NAMALWA (cell line): ENCODE data around the gene PHC3.

ENCODE experiments used
- DNase-seq: peaks from one replicate; pipeline ENCODE4 v3.0.0-alpha.2; 2015; ENCODE audit warnings: low spot score

The PHC3 gene

DNA sequence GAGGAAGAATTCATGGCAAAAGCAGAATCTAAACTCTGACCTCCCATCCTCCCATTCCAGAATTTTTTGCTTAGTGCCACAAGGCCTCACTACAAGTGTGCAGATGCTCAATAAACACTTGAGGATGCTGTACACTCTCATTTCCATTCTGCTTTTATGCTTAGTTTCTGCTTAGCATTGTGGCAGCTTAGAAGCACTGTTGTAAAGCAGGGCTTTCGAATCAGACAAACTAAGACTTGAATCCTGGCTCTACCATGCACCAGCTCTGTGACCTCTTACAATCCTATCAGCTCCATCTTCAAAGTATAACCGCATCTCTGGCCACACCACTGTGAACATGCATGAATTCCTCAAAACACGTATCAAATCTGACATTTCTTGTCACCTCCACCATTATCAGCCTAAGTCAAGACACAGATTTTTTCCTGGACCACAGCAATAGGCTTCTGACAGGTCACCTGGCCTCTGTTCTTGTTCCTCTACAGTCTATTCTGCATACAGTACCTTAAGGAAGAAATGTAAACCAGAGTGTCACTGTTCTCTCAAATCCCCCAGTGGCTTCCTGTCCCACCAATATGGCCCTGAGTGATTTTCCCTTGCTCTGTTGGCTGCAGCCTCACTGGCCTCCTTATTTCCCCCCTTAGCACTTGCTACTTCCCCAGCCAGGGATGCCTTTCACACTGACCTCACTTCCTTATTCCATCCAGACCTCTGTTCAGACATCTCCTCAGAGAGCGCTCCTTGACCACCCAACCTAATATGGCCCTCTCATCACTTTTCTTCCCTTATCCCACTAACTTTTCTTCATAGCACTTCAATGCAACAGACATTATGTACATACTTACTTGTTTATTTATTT lies 8.1 kb upstream of the PHC3 start:
- no peak for DNase-seq

- peak; percentile 50 for DNase-seq
Observed at GRCh38 chr3:170180079-170180907, 1.2 kb downstream of the PHC3 start.

- peak; percentile 35 for DNase-seq
Observed at GRCh38 chr3:170179432-170179831, 2.1 kb downstream of the PHC3 start.

- no peak for DNase-seq
Observed at GRCh38 chr3:170178651-170179050, 2.9 kb downstream of the PHC3 start.

DNA sequence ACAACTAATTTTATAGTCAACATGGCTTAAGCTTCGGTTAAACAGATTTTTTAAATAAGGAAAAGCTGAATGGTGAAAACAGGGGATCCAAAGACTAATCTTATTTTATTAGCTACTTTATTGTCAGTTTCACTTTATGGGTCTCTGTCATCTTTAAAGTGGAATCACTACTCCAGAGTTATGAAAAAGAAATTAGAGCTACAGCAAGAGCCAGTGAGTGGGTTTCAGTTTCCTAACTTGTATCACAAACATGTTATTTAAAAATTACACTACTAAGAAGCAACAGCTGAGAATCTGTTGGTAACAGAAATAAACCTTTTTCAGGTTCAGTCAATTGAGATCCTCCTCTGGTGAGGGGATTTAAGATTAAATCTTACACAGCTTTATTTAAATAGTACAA lies 10.0 kb downstream of the PHC3 start:
- no peak for DNase-seq

DNA sequence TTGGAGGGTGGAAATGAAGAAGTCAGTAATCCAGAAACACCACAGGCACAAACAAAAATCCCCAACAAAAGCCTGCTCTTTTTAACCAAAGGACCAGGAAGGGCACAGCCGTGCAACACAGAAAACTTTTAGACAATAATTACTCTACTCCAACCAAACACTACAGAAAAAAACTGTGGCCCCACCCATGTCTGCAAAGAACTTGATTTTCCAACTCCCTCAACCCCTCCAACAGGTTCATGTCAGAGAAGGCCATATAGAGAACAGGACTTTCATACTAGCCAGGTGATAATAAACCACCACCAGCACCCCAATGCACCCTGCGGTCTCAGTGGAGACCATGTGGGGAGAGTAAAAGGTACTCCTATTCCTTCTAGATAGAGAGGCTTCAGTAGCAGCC lies 16.8 kb downstream of the PHC3 start:
- no peak for DNase-seq

DNA sequence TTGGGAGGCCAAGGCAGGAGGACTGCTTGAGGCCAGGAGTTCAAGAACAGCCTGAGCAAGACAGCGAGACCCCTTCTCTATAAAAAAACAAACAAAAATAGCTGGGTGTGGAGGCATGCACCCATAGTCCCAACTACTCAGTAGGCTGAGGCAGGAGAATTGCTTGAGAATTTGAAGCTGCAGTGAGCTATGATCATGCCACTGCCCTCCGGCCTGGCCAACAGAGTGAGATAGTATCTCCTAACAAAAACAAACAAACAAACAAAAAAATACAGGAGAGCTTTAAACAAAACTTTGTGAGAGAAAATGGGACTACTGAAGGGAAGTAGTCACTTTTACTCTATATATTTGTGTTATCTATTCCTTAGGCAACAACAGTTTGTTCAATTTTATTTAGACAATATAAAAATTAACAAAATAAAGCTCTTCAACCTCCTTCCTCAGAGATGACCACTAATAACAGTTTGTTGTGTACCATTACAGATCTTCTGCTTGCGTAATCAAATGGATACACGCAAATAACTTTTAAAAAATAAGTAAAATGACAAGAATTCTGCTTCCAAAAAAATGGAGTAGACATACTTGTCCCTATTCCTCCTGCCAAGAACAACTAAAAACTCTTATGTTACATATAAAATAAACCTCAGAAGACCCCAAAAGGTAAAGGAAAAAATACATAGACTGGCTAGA lies 17.4 kb downstream of the PHC3 start:
- DNase-seq, result no peak

- no peak for DNase-seq
Observed at GRCh38 chr3:170162630-170163029, 18.9 kb downstream of the PHC3 start.

DNA sequence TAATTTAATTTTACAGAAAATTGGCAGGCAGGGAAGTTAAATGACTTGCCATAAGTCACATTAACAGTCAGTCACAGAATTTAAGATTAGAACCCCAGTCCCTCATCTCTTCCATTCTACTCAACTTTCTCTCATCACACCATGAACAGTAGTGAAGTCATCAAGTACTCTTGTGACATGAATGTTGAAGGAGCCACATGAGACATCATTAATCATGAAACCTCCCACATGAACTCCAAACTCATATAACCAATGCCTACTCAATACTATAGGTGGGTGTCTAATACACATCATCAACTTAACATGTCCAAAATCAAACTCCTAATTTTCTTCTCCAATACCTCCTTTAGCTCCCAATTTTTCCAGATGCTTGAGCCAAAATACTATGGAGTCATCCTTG lies 19.5 kb downstream of the PHC3 start:
- DNase-seq, result no peak

GRCh38 chr3:170159933-170160332 lies 21.6 kb downstream of the PHC3 start:
- DNase-seq, result no peak

- no peak for DNase-seq
Observed at GRCh38 chr3:170159459-170159858, 22.1 kb downstream of the PHC3 start.

GRCh38 chr3:170155604-170156003 lies 25.9 kb downstream of the PHC3 start:
- DNase-seq, result no peak

- DNase-seq, result peak; percentile 88
Observed at GRCh38 chr3:170154569-170155143, 26.9 kb downstream of the PHC3 start.

GRCh38 chr3:170154084-170154483 lies 27.4 kb downstream of the PHC3 start:
- DNase-seq, result no peak

DNA sequence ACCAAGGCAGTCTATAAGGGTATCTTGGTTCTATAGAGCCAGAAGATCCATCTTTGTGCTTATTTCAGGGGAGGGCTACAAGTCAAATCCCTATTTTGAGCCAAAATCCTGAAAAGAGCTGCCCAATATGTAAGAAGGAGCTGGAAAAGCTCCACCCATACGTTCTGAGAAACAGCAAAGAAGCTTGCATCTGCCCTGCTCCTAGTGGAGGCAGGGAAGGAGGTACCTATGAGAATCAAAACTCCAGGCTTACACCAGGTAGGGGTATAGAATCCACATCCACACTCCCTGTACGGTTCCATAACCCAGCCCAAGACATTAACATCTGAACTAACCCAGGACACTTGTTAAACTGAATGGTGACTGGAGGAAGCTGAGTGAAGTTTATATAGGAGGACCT lies 30.0 kb downstream of the PHC3 start:
- no peak for DNase-seq

DNA sequence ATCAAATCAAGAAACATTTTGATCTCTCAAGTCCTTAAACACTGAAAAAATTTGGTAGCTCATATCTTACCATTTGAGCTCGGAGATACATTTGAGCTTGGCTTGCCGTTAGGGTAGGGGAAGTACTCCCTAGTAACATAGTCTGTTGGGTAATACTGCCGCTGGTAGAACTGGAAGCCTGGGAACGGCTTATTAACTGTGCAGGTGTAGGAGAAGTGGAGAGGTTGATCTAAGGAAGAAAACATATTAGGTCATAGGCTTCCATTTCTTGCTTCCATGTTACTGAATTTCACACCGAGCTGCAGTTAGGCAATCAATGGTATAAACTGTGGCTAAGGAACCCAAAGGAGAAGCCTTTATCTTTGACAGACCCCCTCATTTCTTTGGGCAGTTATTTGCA lies 32.5 kb downstream of the PHC3 start:
- no peak for DNase-seq

- no peak for DNase-seq
Observed at GRCh38 chr3:170145278-170145677, 36.3 kb downstream of the PHC3 start.

- peak; percentile 59 for DNase-seq
Observed at GRCh38 chr3:170144437-170144843, 37.1 kb downstream of the PHC3 start.

GRCh38 chr3:170142373-170142772 lies 39.2 kb downstream of the PHC3 start:
- DNase-seq, result no peak

DNA sequence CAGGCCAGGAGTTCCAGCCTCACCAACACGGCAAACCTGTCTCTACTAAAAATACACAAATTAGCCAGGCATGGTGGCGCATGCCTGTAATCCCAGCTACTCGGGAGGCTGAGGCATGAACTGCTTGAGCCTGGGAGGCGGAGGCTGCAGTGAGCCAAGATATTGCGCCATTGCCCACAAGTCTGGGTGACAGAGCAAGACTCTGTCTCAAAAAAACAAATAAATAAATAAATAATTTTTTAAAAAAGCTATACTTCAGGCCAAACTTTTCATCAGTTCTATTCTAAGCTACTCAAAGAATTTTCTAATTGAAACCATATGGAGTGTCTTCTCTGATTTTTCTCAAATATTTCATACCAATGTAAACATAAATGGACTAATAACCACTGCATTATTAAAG lies 43.5 kb downstream of the PHC3 start:
- DNase-seq, result no peak

GRCh38 chr3:170132335-170132734 lies 49.2 kb downstream of the PHC3 start:
- peak; percentile 77 for DNase-seq

DNA sequence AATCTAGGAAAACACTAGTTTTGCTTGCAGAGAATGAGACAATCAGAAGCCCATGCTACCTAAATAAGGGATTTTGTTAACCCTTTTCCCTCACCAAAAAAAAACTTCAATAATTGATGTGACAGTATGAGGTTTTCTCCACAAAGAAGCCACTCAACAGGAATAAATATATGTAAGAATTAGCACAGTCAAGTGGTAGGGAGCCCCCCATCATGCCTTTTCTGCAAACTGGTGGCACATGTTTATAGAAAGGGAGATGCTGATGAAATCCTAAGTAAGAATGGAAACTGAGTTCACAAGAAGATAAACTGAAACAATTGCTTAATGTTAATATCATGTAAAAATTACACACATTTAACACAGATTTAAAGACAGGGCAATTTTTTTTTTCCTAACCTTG lies 51.0 kb downstream of the PHC3 start:
- DNase-seq, result peak; percentile 31
